Renal cortical epithelial cell (primary cell): Measurements from ENCODE around the gene EN1. TPM values are rescaled to one million over a fixed set of nuclear protein-coding genes. Genes with fewer than 3 reads are reported as not detected.

Experiments used
- DNase-seq: peaks from one replicate; pipeline ENCODE4 v3.0.0-alpha.2; 2011; ENCODE audit warnings: low read depth
- total RNA-seq: library from RNA; depleted of rRNA; stranded (reverse); fragments of >200 nt; gene quantifications from 2 replicates; pipeline ENCODE4 v1.2.3, GENCODE V29; 2014

Gene EN1
- total RNA-seq, result not detected in 2 replicates

- DNase-seq, result no peak
These were observed at the start of gene EN1 for GRCh38 chr2:118846953-118847761. Gene EN1, minus strand, starts transcription at chr2:118847648. Its CDS starts 481 bp downstream, at chr2:118847167.

- no peak for DNase-seq
These were observed 45.7 kb upstream of the EN1 start for GRCh38 chr2:118893100-118893499.

- no peak for DNase-seq
These were observed 42.5 kb upstream of the EN1 start for GRCh38 chr2:118889995-118890394.

- DNase-seq, result no peak
These were observed 36.3 kb upstream of the EN1 start for GRCh38 chr2:118883792-118884191.

GRCh38 chr2:118882693-118883336, 35.4 kb upstream of the EN1 start:
- DNase-seq, result peak; percentile 54

- DNase-seq, result peak; percentile 46
These were observed 34.2 kb upstream of the EN1 start for GRCh38 chr2:118881490-118882129.

GRCh38 chr2:118880501-118880900, 33.1 kb upstream of the EN1 start:
- no peak for DNase-seq

GRCh38 chr2:118878531-118879149, 31.2 kb upstream of the EN1 start:
- peak; percentile 9 for DNase-seq

- no peak for DNase-seq
These were observed 27.9 kb upstream of the EN1 start for GRCh38 chr2:118875318-118875717.

- DNase-seq, result no peak
These were observed 26.9 kb upstream of the EN1 start for GRCh38 chr2:118874324-118874723.

- DNase-seq, result peak; percentile 46
These were observed 17.7 kb upstream of the EN1 start for GRCh38 chr2:118865106-118865505.

GRCh38 chr2:118864207-118864606, 16.8 kb upstream of the EN1 start:
- no peak for DNase-seq

GRCh38 chr2:118861731-118862130, 14.3 kb upstream of the EN1 start:
- no peak for DNase-seq

GRCh38 chr2:118861242-118861641, 13.8 kb upstream of the EN1 start:
- DNase-seq, result no peak

- no peak for DNase-seq
These were observed 13.1 kb upstream of the EN1 start for GRCh38 chr2:118860506-118860905.

- DNase-seq, result no peak
These were observed 11.8 kb upstream of the EN1 start for GRCh38 chr2:118859157-118859770.

- no peak for DNase-seq
These were observed 11.2 kb upstream of the EN1 start for GRCh38 chr2:118858485-118859156.

GRCh38 chr2:118857677-118858484, 10.4 kb upstream of the EN1 start:
- no peak for DNase-seq

- no peak for DNase-seq
These were observed 9.7 kb upstream of the EN1 start for GRCh38 chr2:118856978-118857676.
